NCI-H748 (cell line): ENCODE measurements around the gene AKAP3.

ENCODE experiments used
- DNase-seq: peaks from one replicate; lab custom pipeline; 2025; ENCODE audit not compliant: unreplicated experiment; lab: John Stamatoyannopoulos, UW

Gene AKAP3

DNA sequence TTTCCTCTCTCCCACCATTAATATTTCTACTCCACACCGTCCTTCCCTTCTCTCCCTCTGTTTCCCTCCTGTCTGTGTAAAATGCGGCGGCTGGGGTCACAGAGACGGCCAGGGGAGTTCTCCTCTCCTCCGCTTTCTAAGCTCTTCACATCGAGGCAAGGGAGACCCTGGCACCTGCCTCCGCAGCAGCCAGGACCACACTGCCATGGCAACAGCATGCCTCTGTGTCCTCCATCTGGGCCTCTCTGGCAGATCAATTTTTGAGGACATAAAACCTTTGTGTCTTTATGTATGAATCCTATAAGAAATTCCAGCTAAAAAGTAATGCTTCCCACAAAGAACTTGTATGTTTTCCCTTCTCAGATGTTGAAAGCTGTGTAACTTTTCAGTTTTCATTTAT lies 45.4 kb downstream of the AKAP3 start:
- peak; percentile 49 for DNase-seq

- no peak for DNase-seq
Observed at GRCh38 chr12:4595881-4596280, 53.0 kb downstream of the AKAP3 start.

DNA sequence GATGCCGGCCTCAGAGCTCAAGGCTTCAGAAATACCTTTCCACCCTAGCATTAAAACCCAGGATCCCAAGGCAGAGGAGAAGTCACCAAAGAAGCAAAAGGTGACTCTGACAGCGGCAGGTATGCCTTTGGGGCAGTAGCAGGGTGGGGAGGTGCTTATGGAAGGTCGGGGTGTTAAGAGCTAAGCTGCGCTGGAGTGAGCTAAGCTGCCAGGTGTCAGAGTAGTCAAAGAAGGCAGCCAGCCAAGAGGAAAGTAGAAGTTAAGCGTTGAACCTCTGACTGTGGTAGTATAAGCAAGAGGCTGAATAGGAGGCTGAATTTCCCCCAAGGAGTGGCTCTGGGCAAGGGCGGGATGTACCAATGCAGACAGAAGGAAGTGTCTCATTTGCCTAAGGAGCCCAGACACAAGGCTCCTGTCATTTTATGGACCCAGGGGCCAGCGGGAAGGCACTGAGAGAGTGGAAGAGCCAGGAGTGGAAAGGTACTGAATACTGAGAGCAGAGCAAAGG lies 57.6 kb downstream of the AKAP3 start:
- DNase-seq, result no peak

DNA sequence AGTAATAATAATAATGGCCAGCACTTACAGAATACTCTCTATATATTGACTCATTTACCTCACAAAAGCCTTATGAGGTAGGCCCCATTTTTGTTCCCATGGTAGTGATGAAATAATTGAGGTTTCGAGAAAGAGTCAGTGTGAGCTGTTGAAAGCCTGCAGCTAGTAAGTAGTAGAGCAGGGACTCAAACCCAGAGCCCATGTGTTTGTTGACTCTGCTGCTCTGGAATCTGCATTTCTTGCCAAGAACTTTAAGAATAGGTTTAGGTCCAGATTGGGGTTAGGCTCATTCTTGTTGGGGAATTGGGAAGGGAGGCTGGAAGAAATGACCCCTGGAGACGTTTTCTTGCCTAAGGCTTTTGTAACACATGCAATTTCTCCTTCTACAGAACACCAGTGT lies 58.9 kb downstream of the AKAP3 start:
- no peak for DNase-seq

- no peak for DNase-seq
Observed at GRCh38 chr12:4588916-4589315, 59.9 kb downstream of the AKAP3 start.

GRCh38 chr12:4587108-4587507 lies 61.7 kb downstream of the AKAP3 start:
- no peak for DNase-seq

DNA sequence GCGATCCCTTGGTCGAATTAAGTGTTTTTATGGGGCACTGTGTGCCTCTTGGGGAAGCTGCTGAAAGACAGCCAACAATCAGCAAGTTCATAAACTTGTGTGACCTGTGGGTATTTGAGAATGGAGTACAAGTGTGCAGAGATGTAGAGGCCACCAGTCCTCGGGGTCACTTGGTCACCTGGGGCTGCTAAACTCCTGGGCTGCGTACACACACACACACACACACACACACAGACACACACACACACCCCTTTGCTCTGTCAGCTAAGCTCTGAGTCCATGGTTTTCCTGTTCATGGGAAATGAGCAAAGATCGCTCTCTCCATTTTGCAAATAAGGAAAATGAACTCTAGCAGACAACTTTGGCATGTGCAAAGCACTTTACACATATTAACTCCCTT lies 62.4 kb downstream of the AKAP3 start:
- no peak for DNase-seq

DNA sequence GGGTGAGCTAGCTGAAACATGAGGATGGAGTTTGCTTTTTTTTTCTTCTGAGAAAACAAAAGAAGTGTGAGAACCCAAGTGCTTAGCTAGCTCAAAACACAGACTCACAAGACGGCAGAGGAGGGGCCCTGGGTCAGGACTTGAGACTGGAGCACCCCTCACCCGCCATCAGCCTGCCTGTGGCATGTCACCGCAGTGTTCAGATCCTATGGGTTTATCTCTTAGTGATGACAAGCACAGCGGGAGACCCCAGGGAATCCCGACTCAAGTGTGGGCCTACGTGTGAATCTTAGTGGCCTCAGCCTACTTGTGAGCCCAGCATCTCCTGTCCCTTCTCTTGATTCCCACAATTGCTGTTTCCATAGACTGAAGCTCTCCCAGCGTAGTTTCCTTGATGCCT lies 64.0 kb downstream of the AKAP3 start:
- DNase-seq, result no peak

GRCh38 chr12:4584281-4584680 lies 64.6 kb downstream of the AKAP3 start:
- peak; percentile 9 for DNase-seq

DNA sequence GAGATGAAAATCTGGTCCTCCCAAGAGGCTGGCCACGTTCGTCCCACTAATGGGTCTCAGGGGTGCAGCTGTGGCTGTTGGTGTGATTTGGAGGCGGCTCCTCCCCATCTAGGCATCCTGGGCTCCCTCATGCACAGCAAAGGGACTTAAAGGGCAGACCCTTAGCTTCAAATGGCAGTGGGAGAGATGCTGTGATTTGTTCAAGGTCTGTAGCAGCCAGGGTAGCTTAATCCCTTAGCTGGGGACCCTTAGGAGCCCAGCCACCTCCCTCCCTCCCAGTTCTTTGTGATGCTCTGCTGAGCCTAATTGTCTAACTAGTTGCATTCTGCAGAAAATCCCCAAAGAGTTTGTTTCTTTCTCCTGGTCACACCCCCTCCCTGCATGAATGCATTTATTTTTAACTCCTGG lies 68.6 kb downstream of the AKAP3 start:
- DNase-seq, result no peak

- DNase-seq, result peak; percentile 23
Observed at GRCh38 chr12:4579305-4580102, 69.3 kb downstream of the AKAP3 start.

- DNase-seq, result no peak
Observed at GRCh38 chr12:4572680-4573079, 76.2 kb downstream of the AKAP3 start.

DNA sequence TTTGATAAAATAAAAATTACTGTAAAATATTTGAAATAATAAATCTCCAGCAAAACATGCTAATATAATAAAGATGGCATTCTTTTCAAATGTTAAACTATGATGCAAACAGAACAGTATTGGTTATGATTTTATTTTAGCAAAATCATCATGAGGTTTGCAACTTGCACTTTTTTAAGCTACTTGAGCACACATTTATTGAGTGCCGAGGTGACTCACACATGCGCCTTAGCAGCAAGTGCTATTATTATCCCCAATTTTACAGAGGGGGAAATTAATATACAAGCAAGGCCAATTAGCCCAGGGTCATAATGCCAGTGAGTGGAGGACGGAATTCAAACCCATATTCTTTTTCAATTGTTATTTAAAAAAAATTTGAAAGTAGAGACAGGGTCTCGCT lies 79.6 kb downstream of the AKAP3 start:
- no peak for DNase-seq

DNA sequence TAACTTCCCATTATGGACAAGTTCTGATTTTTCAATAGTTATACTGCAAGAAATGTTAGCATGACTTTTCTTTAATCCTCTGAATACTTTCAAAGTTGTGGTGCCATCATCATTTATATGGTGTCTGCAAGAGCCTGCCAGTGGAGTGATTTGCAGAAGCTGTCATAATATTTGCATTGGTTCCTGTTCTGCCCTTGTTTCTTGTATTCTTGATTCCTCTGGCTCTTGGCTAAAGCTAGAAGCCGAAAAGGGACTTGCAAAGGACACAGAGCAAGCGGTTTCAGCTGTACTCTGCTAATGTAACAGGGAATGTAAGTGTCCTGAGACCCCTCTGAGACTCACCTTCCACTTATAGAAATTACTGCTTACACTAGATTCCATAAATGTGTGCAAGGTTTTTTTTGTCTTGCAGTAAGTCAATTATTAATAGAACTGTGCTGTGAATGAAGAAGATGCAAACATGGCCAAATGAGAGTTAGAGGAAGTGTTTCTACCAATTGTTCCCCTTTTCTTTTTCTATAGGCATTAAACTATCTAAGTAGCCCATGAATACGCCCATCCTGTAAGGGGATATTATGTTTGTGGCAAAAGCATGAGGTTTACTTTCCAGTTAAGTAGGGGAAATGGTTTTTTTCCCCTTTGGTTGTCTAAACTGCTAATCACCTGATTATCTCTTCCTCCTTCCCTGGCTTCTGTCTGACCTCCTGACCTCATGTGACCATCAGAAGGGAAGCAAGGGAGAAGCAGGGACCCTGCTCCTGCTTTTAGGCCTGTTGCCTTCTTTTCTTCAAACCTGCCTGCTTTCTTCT lies 81.6 kb downstream of the AKAP3 start:
- DNase-seq, result no peak

DNA sequence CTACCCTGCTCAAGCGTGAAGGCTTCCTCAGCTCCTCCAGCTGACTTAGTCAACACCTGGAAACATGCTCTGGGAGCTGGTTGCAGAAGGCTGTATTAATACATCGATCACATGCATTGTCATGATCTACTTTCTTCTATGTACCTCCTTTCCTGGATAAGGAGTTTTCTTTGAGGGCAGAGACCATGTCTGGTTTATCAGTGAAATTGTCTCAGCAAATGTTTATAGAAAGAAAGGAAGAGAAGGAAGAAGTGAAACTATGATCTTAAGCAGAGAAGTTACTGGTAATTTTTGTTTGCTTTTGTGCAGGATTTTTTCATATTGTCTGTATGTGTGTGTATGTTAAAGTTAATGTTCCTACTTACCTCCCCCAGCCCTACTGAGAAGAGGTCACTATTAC lies 82.4 kb downstream of the AKAP3 start:
- DNase-seq, result no peak
